GM12874 (cell line): ENCODE measurements around the gene PSMB8.

Experiments used
- TF ChIP-seq, protein P1 (sequence below): IDR thresholded peaks from 2 replicates; pipeline ENCODE4 v1.5.1; 2011; ENCODE audit warnings: low read depth, mild to moderate bottlenecking, control low read depth, low read length, moderate library complexity; ENCODE audit not compliant: insufficient read depth

PSMB8 gene

DNA sequence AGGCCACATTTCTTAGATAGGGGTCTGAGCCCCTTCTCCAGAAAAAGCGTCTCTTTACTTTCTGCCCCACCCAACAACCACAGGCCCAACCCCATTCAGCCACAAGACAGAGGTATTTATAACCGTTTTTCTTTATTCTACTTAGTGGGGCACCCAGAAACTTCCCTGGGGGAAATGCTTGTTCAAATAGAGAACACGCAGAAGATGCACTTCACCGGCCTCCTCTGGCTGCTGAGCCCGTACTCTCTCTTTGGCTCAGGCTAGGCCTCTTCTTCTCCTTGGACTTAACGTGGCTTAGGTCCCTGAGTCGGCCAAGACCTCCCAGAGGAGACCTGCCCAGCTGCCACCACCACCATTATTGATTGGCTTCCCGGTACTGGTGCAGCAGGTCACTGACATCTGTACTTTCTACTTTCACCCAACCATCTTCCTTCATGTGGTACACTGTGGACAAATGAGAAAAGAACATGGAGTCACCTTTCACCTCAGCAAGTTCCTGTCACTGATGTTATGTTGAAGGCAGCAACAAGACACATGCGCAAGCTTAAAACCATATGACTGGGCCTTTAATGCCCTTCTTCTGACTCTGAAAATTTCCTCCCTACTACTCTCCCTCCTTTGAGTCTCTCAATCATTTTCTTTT is 3.1 kb downstream of the PSMB8 start:
- TF ChIP-seq, protein P1, sequence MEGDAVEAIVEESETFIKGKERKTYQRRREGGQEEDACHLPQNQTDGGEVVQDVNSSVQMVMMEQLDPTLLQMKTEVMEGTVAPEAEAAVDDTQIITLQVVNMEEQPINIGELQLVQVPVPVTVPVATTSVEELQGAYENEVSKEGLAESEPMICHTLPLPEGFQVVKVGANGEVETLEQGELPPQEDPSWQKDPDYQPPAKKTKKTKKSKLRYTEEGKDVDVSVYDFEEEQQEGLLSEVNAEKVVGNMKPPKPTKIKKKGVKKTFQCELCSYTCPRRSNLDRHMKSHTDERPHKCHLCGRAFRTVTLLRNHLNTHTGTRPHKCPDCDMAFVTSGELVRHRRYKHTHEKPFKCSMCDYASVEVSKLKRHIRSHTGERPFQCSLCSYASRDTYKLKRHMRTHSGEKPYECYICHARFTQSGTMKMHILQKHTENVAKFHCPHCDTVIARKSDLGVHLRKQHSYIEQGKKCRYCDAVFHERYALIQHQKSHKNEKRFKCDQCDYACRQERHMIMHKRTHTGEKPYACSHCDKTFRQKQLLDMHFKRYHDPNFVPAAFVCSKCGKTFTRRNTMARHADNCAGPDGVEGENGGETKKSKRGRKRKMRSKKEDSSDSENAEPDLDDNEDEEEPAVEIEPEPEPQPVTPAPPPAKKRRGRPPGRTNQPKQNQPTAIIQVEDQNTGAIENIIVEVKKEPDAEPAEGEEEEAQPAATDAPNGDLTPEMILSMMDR = no peak

DNA sequence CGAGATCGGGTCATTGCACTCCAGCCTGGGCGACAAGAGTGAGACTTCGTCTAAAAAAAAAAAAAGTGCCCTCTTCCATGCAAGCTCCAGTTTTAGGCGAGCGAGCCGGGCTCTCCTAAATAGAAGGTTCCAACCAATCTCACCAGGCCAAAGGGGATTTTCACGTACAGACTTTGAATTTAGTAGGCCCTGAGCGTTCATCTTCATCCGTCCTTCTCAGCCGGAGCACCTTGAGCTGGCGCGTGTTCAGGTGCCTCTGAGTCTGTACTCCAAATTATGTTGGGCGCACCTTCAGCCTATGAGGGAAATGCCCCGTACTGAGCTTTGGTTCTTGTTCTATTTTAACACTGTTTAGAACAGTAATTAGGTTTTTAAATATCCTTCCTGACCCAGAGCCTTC is 4.5 kb downstream of the PSMB8 start:
- TF ChIP-seq, protein P1 = no peak

DNA sequence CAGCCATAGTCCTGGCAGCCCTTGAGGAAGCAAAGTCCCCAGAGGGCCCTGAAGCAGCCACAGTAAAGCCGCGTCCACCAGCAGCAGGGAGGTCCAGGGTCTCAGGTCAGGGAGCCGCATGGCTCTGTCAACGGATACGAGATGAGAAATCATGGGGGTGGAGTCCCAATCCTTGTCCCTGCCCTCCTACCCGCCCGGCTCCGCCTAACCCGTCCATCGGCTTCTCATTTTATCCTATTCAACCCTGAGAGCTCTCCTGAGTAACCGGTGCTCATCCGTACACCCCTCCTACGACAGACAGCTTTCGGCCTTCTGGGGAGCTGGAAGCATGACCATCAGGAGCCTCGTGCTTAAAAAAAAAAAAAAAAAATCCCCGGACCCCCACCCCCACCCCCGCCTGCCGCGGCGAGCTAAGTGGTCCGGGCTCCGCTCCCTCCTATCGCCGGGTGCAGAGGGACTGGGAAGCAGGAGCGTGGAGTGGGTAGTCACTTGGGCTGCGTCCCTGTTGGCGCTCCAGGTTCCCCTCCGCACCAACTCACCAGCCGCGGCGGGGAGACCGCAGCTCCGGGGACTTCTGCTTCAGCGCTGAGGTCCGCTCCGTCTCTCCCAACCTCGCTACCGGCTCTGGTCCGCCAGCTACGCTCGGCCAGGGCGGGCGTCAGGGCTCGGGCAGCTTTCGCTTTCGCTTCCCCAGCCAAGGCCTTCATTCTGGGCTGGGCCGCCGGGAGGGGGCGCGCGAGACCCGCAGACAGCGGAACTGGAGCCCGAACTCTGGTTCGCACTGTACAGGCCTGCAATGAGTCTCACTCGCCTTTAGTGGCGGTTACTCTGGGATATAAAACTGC is 5.5 kb downstream of the PSMB8 start, which contains the start of gene TAP2:
Gene TAP2, minus strand, starts transcription at position 626 of the 845 bp plus-strand sequence. Its CDS starts 506 bp downstream, at position 120.
- TF ChIP-seq, protein P1 = peak; percentile 93

DNA sequence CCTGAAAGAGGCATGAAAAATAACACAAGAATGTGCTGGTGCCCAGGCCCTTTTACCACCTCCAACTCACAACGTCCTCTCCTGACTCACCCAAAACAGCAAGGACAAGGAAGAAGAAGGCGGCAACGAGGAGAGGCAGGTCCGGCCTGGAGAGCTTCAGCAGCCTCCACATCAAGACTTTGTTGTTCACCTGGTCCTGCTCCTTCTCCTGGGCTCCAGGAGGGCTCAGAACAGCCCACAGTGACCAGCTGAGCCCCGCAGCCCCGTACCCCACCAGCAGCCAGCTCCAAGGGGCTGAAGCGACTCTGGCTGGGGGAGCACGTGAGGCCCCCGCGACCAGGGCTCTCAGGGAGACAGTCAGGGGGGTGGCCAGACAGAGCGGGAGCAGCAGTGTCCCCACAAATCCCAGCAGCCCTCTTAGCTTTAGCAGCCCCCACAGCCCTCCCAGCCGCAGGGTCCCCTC is 6.2 kb downstream of the PSMB8 start:
- TF ChIP-seq, protein P1 = no peak

DNA sequence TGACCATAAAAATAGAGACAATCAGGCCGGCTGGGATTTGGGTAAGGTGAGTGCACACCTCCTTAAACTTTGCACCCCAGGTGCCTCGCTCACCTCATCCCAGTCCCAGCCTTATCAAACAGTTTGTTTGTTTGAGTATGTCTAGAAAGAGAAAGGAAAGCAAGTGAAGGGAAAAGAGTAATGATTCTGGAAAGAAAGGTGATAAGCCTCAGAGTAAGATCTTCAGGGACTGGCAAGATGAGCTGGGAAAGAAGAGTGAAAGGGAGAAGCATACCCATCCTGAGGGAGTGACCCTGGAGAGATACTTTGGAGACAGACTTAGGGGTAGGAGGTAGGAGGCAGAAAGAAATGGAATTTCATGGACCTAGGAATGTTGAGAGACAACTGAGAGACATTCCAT is 7.0 kb downstream of the PSMB8 start:
- TF ChIP-seq, protein P1 = no peak

DNA sequence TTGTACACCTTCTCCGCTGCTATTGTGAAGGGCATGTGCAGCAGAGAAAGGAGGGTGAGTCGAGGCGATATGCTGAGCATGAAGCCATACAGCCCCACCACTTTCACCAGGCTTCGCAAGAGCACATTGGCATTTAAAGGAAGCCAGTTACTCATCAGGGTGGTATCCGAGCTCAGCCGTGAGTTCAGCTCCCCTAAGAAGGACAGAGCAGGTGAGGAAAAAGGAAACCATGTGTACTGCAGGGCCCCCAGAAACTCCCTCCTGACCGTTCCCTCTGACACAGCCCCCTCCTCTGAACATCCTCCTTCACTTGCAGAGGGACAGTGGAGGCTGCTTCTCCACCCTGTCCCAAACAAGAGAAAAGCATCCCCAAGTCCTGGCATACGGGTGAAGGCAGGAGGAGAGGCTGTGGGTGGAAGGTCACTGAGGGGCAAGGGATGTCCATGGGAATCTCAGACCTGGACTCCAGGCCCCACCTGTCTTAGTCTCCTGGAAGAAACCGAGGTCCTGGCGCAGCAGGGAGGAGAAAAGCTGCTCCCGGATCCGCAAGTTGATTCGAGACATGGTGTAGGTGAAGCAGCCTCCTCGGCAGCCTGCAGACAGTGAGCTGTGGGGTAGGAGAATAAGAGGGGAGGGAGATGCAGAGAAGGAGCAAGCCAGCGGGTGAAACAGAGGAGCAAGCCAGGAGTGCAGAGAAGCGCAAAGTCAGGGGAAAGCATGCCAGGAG is 8.5 kb downstream of the PSMB8 start:
- TF ChIP-seq, protein P1 = no peak

DNA sequence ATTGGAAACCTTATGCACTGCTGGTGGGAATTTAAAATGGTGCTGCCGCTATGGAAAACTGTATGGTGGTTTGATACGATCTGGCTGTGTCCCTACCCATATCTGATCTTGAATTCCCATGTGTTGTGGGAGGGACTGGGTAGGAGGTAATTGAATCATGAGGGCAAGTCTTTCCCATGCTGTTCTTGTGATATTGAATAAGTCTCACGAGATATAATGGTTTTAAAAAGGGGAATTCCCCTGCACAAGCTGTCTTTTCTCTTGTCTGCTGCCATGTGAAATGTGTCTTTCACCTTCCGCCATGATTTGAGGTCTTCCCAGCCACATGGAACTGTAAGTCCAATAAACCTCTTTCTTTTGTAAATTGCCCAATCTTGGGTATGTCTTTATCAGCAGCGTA is 10.2 kb downstream of the PSMB8 start:
- TF ChIP-seq, protein P1 = no peak
